Peyer's patch (tissue), 4 donors: Measurements from ENCODE around the gene CYSTM1. TPM values are rescaled to one million over a fixed set of nuclear protein-coding genes. Genes with fewer than 3 reads are reported as not detected.

ENCODE experiments used
- DNase-seq, 3 donors: peaks; one replicate each; pipeline ENCODE4 v3.0.0-alpha.2; 2017 to 2019
- H3K27ac ChIP-seq, 4 donors: fragments of 200-600 bp; sonication (generic); one replicate each; pipeline ENCODE4 v1.5.1; 2016 to 2019
- H3K27me3 ChIP-seq, 2 donors: fragments of 200-600 bp; sonication (generic); one replicate each; pipeline ENCODE4 v1.5.1; 2019
- H3K36me3 ChIP-seq, 3 donors: fragments of 200-600 bp; sonication (generic); one replicate each; pipeline ENCODE4 v1.5.1; 2016 to 2019
- H3K4me1 ChIP-seq, 4 donors: fragments of 200-600 bp; sonication (generic); one replicate each; pipeline ENCODE4 v1.5.1; 2016 to 2019
- H3K4me3 ChIP-seq, 4 donors: fragments of 200-600 bp; sonication (generic); 1 replicate in 3 of 4; 2 replicates in 1 of 4; pipeline ENCODE4 v1.5.1; 2016 to 2019; ENCODE audit warnings: mild to moderate bottlenecking in 1 of 4
- H3K9me3 ChIP-seq, 4 donors: fragments of 200-600 bp; sonication (generic); one replicate each; pipeline ENCODE4 v1.5.1; 2016 to 2019; ENCODE audit warnings: mild to moderate bottlenecking in 1 of 4
- POLR2A ChIP-seq, 2 donors: fragments of 450-650 bp; IDR thresholded peaks; one replicate each; pipeline ENCODE4 v1.5.1; 2017; ENCODE audit warnings: antibody characterized with exemption in 2 of 2, mild to moderate bottlenecking in 2 of 2, moderate library complexity in 2 of 2
- total RNA-seq, 4 donors: library from RNA; depleted of rRNA; stranded (reverse); fragments of >200 nt; gene quantifications; one replicate each; pipeline ENCODE4 v1.1.0, GENCODE V29; 2016
- TF ChIP-seq, protein P1 (sequence below), 6 experiments: fragments of 450-650 bp in 4 of 6; fragments of 200-600 bp in 2 of 6; sonication (generic) in 1 of 6; IDR thresholded peaks; one replicate each; pipeline ENCODE4 v1.5.1; 2017 to 2019; ENCODE audit warnings: antibody characterized with exemption in 6 of 6, mild to moderate bottlenecking in 3 of 6, moderate library complexity in 1 of 6

CYSTM1 gene
- total RNA-seq, 4 donors from 2014 or later = 60.2 to 185 (median 140) TPM

GRCh38 chr5:140165923-140166270, 9.1 kb upstream of the CYSTM1 start:
- H3K4me3 ChIP-seq = no peak overlapping the region
- peak overlapping the region in 3 of 4 donors; percentile 30 to 80 (median 64) for H3K27ac ChIP-seq
- H3K27me3 ChIP-seq = no peaks in the 10 kb centered on the region
- peaks cover 0 to 18% (median 0%) of the 10 kb centered on the region in 4 donors for H3K4me1 ChIP-seq
- no peaks in the 10 kb centered on the region for H3K9me3 ChIP-seq
- no peak for DNase-seq
- TF ChIP-seq, protein P1, sequence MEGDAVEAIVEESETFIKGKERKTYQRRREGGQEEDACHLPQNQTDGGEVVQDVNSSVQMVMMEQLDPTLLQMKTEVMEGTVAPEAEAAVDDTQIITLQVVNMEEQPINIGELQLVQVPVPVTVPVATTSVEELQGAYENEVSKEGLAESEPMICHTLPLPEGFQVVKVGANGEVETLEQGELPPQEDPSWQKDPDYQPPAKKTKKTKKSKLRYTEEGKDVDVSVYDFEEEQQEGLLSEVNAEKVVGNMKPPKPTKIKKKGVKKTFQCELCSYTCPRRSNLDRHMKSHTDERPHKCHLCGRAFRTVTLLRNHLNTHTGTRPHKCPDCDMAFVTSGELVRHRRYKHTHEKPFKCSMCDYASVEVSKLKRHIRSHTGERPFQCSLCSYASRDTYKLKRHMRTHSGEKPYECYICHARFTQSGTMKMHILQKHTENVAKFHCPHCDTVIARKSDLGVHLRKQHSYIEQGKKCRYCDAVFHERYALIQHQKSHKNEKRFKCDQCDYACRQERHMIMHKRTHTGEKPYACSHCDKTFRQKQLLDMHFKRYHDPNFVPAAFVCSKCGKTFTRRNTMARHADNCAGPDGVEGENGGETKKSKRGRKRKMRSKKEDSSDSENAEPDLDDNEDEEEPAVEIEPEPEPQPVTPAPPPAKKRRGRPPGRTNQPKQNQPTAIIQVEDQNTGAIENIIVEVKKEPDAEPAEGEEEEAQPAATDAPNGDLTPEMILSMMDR (IDR thresholded peaks at IDR 0.05) = no peak
- TF ChIP-seq POLR2A (IDR thresholded peaks at IDR 0.05) = no peak
- H3K36me3 ChIP-seq = no peaks in the 10 kb centered on the region

GRCh38 chr5:140166911-140167310, 8.1 kb upstream of the CYSTM1 start:
- peaks cover 0 to 18% (median 0%) of the 10 kb centered on the region in 4 donors for H3K4me1 ChIP-seq
- H3K36me3 ChIP-seq = no peaks in the 10 kb centered on the region
- TF ChIP-seq, protein P1 (IDR thresholded peaks at IDR 0.05) = no peak
- TF ChIP-seq POLR2A (IDR thresholded peaks at IDR 0.05) = no peak
- H3K27me3 ChIP-seq = no peaks in the 10 kb centered on the region
- no peaks in the 10 kb centered on the region for H3K9me3 ChIP-seq
- DNase-seq = no peak
- H3K4me3 ChIP-seq = no peak overlapping the region
- no peak overlapping the region for H3K27ac ChIP-seq

DNA sequence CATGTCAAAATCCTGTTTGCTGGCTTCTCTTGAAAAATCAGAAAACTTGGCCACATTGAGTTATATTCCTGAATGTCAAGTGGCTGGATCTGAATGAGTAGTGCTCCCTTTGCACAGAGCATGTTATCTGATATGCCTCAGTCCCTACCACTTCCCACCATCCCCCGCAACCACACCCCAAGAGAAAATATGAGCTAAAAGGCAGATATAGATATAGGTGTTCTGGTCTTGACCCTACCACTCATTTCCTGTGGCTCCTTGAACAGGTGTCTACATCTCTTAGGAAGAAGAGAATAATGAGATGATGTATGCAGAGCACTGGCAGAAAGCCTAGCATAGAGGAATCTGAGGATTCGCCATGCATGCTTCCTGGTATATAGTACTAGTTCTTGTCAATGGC, 6.6 kb upstream of the CYSTM1 start:
- Histone ChIP-seq H3K4me3 (no peak overlapping the region), H3K27me3 (no peaks in the 10 kb centered on the region), H3K36me3 (no peaks in the 10 kb centered on the region), H3K4me1 (peaks cover 0 to 18% (median 0%) of the 10 kb centered on the region in 4 donors), H3K9me3 (no peaks in the 10 kb centered on the region), H3K27ac (no peak overlapping the region)
- no peak for DNase-seq
- TF ChIP-seq POLR2A (IDR thresholded peaks at IDR 0.05) = no peak
- TF ChIP-seq, protein P1 (IDR thresholded peaks at IDR 0.05) = no peak

- Histone ChIP-seq H3K9me3 (no peaks in the 10 kb centered on the region), H3K36me3 (no peaks in the 10 kb centered on the region), H3K4me1 (peaks cover 0 to 16% (median 0%) of the 10 kb centered on the region in 4 donors), H3K4me3 (no peak overlapping the region), H3K27me3 (no peaks in the 10 kb centered on the region), H3K27ac (no peak overlapping the region)
- TF ChIP-seq, protein P1 (IDR thresholded peaks at IDR 0.05) = no peak
- no peak for TF ChIP-seq POLR2A (IDR thresholded peaks at IDR 0.05)
- DNase-seq = no peak
These were observed 5.6 kb upstream of the CYSTM1 start for GRCh38 chr5:140169410-140169809.

- H3K27ac ChIP-seq = no peak overlapping the region
- H3K4me3 ChIP-seq = no peak overlapping the region
- H3K27me3 ChIP-seq = no peaks in the 10 kb centered on the region
- DNase-seq = no peak
- TF ChIP-seq, protein P1 (IDR thresholded peaks at IDR 0.05) = no peak
- TF ChIP-seq POLR2A (IDR thresholded peaks at IDR 0.05) = no peak
- peaks cover 0 to 4% (median 0%) of the 10 kb centered on the region in 4 donors for H3K9me3 ChIP-seq
- H3K36me3 ChIP-seq = no peaks in the 10 kb centered on the region
- peaks cover 0 to 12% (median 0%) of the 10 kb centered on the region in 4 donors for H3K4me1 ChIP-seq
These were observed 2.5 kb upstream of the CYSTM1 start for GRCh38 chr5:140172483-140172882.

- Histone ChIP-seq H3K27ac (peak overlapping the region in 1 of 4 donors; percentile 91), H3K4me1 (peaks cover 0 to 13% (median 0%) of the 10 kb centered on the region in 4 donors), H3K9me3 (peaks cover 0 to 4% (median 0%) of the 10 kb centered on the region in 4 donors), H3K36me3 (no peaks in the 10 kb centered on the region), H3K27me3 (no peaks in the 10 kb centered on the region), H3K4me3 (peak overlapping the region in 1 of 4 donors; percentile 94)
- no peak for DNase-seq
- no peak for TF ChIP-seq POLR2A (IDR thresholded peaks at IDR 0.05)
- TF ChIP-seq, protein P1 (IDR thresholded peaks at IDR 0.05) = no peak
These were observed 974 bp upstream of the CYSTM1 start for GRCh38 chr5:140174014-140174413.
